ENCODE results near the gene TCFL5. TPM values are rescaled to one million over a fixed set of nuclear protein-coding genes. Genes with fewer than 3 reads are reported as not detected.

Gene TCFL5
- total RNA-seq, 1 donor from 2014 or later: 11.0 TPM

- H3K9me3 ChIP-seq (ENCODE audit: insufficient read depth, low read depth, low read length): no peaks in the 10 kb centered on the region
- Mint-ChIP-seq H3K27ac (ENCODE audit: unreplicated experiment) (peak overlapping the region; percentile 18), H3K36me3 (ENCODE audit: low read depth, unreplicated experiment) (peaks cover 8% of the 10 kb centered on the region), H3K9me3 (ENCODE audit: unreplicated experiment) (no peaks in the 10 kb centered on the region), H3K4me3 (ENCODE audit: unreplicated experiment) (peak overlapping the region; percentile 87), H3K27me3 (ENCODE audit: low read depth, unreplicated experiment) (no peaks in the 10 kb centered on the region), H3K4me1 (ENCODE audit: low read depth, unreplicated experiment) (peaks cover 10% of the 10 kb centered on the region)
- TF ChIP-seq EZH2 (IDR thresholded peaks at IDR 0.05; ENCODE audit: insufficient read depth, low read length) (no peak), CTCF (IDR thresholded peaks at IDR 0.05; ENCODE audit: insufficient read depth, low read depth, low read length) (no peak)
- peaks cover 13% of the 10 kb centered on the region for H3K4me1 ChIP-seq (ENCODE audit: insufficient read depth, low read length)
- peak overlapping the region; percentile 87 for H3K9ac ChIP-seq (ENCODE audit: low read length)
- no peak overlapping the region for H2AFZ ChIP-seq (ENCODE audit: low read depth, low read length)
- H3K27me3 ChIP-seq (ENCODE audit: insufficient read depth, low read length): no peaks in the 10 kb centered on the region
- peak overlapping the region; percentile 96 for H3K4me2 ChIP-seq (ENCODE audit: low read length)
- peaks cover 46% of the 10 kb centered on the region for H4K20me1 ChIP-seq (ENCODE audit: insufficient read depth, low read length)
- H3K79me2 ChIP-seq (ENCODE audit: insufficient read depth, low read length): peaks cover 29% of the 10 kb centered on the region
- no peak overlapping the region for H3K4me3 ChIP-seq (ENCODE audit: insufficient read depth, low read depth, low read length)
- FAIRE-seq: no peak
- peaks cover 7% of the 10 kb centered on the region for H3K36me3 ChIP-seq (ENCODE audit: insufficient read depth, low read length)
- H3K27ac ChIP-seq (ENCODE audit: low read depth, low read length): no peak overlapping the region
- DNase-seq (ENCODE audit: low read depth): no peak
These were observed 55.1 kb downstream of the TCFL5 start for GRCh38 chr20:62806383-62807050.

GRCh38 chr20:62805711-62806382 lies 55.8 kb downstream of the TCFL5 start:
- peaks cover 29% of the 10 kb centered on the region for H3K79me2 ChIP-seq (ENCODE audit: insufficient read depth, low read length)
- TF ChIP-seq CTCF (IDR thresholded peaks at IDR 0.05; ENCODE audit: insufficient read depth, low read depth, low read length) (no peak), EZH2 (IDR thresholded peaks at IDR 0.05; ENCODE audit: insufficient read depth, low read length) (no peak)
- Mint-ChIP-seq H3K9me3 (ENCODE audit: unreplicated experiment) (no peaks in the 10 kb centered on the region), H3K4me3 (ENCODE audit: unreplicated experiment) (peak overlapping the region; percentile 87), H3K27ac (ENCODE audit: unreplicated experiment) (peak overlapping the region; percentile 41), H3K36me3 (ENCODE audit: low read depth, unreplicated experiment) (peaks cover 8% of the 10 kb centered on the region), H3K4me1 (ENCODE audit: low read depth, unreplicated experiment) (peaks cover 10% of the 10 kb centered on the region), H3K27me3 (ENCODE audit: low read depth, unreplicated experiment) (no peaks in the 10 kb centered on the region)
- peaks cover 13% of the 10 kb centered on the region for H3K4me1 ChIP-seq (ENCODE audit: insufficient read depth, low read length)
- H4K20me1 ChIP-seq (ENCODE audit: insufficient read depth, low read length): peaks cover 48% of the 10 kb centered on the region
- no peaks in the 10 kb centered on the region for H3K9me3 ChIP-seq (ENCODE audit: insufficient read depth, low read depth, low read length)
- H3K27ac ChIP-seq (ENCODE audit: low read depth, low read length): peak overlapping the region; percentile 6
- peak overlapping the region; percentile 41 for H2AFZ ChIP-seq (ENCODE audit: low read depth, low read length)
- DNase-seq (ENCODE audit: low read depth) (no peak), FAIRE-seq (no peak)
- peaks cover 10% of the 10 kb centered on the region for H3K36me3 ChIP-seq (ENCODE audit: insufficient read depth, low read length)
- peak overlapping the region; percentile 96 for H3K4me2 ChIP-seq (ENCODE audit: low read length)
- no peaks in the 10 kb centered on the region for H3K27me3 ChIP-seq (ENCODE audit: insufficient read depth, low read length)
- peak overlapping the region; percentile 77 for H3K4me3 ChIP-seq (ENCODE audit: insufficient read depth, low read depth, low read length)
- peak overlapping the region; percentile 87 for H3K9ac ChIP-seq (ENCODE audit: low read length)
